ENCODE results near the gene KRCC1. TPM values are rescaled to one million over a fixed set of nuclear protein-coding genes. Genes with fewer than 3 reads are reported as not detected.

Gene KRCC1
- total RNA-seq, 2 donors from 2014 or later: 20.5 to 21.5 TPM

Small RNAs within 50 kb of the gene (microRNA-seq; reads per million reads assigned to microRNA genes)
- 0 reads per million in 2 donors for gene MIR4780

Other genes starting within 250 kb of the KRCC1 start
- 1 to 10 TPM; 1.4 to 4.9 TPM for gene RGPD2, start 230.0 kb downstream of the KRCC1 start, total RNA-seq
- 1 to 10 TPM in 1 of 2 donors, not detected in 1; 2.4 TPM for gene RNU2-63P, start 39.2 kb downstream of the KRCC1 start, total RNA-seq
- gene SMYD1, start 12.0 kb upstream of the KRCC1 start, total RNA-seq: 100 to 1,000 TPM; 116 to 138 TPM
- gene FABP1, start 72.3 kb upstream of the KRCC1 start, total RNA-seq: not detected
- 10 to 100 TPM; 21.8 to 24.5 TPM for gene THNSL2, start 114.6 kb upstream of the KRCC1 start, total RNA-seq

All from left cardiac atrium (tissue), 2 donors.